Measurements from ENCODE around the gene FAM76A.

GRCh38 chr1:27772036-27772931 lies 46.5 kb downstream of the FAM76A start:
- TF ChIP-seq CTCF (IDR thresholded peaks at IDR 0.05) = no peak
- TF ChIP-seq POLR2A (IDR thresholded peaks at IDR 0.05) = no peak
